GM18951 (cell line): Measurements from ENCODE around the gene CD72.
"Not testable (repeated sequence)": the region's sequence is repeated elsewhere in the genome, so short reads cannot be mapped to it uniquely, and the experiment has no call there.

Experiments
- POLR2A ChIP-seq: IDR thresholded peaks from 4 replicates; pipeline ENCODE4 v1.6.1; 2011; ENCODE audit warnings: mild to moderate bottlenecking; ENCODE audit not compliant: insufficient read length, insufficient read depth; ENCODE audit errors: extremely low read depth
- in situ Hi-C: fragments of 300-500 bp; cut with MboI; formaldehyde crosslinking; loops from one replicate; pipeline ENCODE4 v1.12.0; 2022; ENCODE audit warnings: low sequenced_read_pairs, mixed read lengths, inconsistent platforms; ENCODE audit not compliant: unreplicated experiment

CD72 gene

GRCh38 chr9:35639631-35640030, 21.4 kb upstream of the CD72 start:
- in situ Hi-C loops = no loop called here
- TF ChIP-seq POLR2A = no peak

- in situ Hi-C loops = not testable (repeated sequence)
Observed at GRCh38 chr9:35639225-35639624, 21.0 kb upstream of the CD72 start.

- in situ Hi-C loops = not testable (repeated sequence)
Observed at GRCh38 chr9:35638751-35639150, 20.5 kb upstream of the CD72 start.

GRCh38 chr9:35637427-35637955, 19.3 kb upstream of the CD72 start:
- in situ Hi-C loops = not testable (repeated sequence)

GRCh38 chr9:35636877-35637246, 18.6 kb upstream of the CD72 start:
- in situ Hi-C loops = not testable (repeated sequence)

- in situ Hi-C loops = no loop called here
- no peak for TF ChIP-seq POLR2A
Observed at GRCh38 chr9:35636135-35636876, 18.1 kb upstream of the CD72 start.

- in situ Hi-C loops = no loop called here
- TF ChIP-seq POLR2A = no peak
Observed at GRCh38 chr9:35635730-35636129, 17.5 kb upstream of the CD72 start.

- in situ Hi-C loops = no loop called here
- TF ChIP-seq POLR2A = no peak
Observed at GRCh38 chr9:35629597-35629996, 11.4 kb upstream of the CD72 start.

GRCh38 chr9:35628389-35628991, 10.3 kb upstream of the CD72 start:
- no peak for TF ChIP-seq POLR2A
- in situ Hi-C loops = no loop called here

GRCh38 chr9:35627575-35627974, 9.4 kb upstream of the CD72 start:
- no peak for TF ChIP-seq POLR2A
- in situ Hi-C loops = no loop called here

- no peak for TF ChIP-seq POLR2A
- in situ Hi-C loops = no loop called here
Observed at GRCh38 chr9:35619800-35620158, 1.6 kb upstream of the CD72 start.

- in situ Hi-C loops = no loop called here
Observed at GRCh38 chr9:35618854-35619799, 914 bp upstream of the CD72 start.

GRCh38 chr9:35617548-35617947, 665 bp downstream of the CD72 start:
- TF ChIP-seq POLR2A = no peak
- in situ Hi-C loops = no loop called here

More at GRCh38 chr9:35618854-35619799, 914 bp upstream of the CD72 start:
- peak; percentile 49 for TF ChIP-seq POLR2A
